Astrocyte (in vitro differentiated cells and primary cell): ENCODE data around the gene SLC12A4. TPM values are rescaled to one million over a fixed set of nuclear protein-coding genes. Genes with fewer than 3 reads are reported as not detected.
A peak's percentile ranks its signal among the peaks of the same experiment; 100 is the strongest.

Experiments used
- DNase-seq: peaks from one replicate; pipeline ENCODE4 v3.0.0-alpha.2; 2010; ENCODE audit warnings: low read depth
- FAIRE-seq: peaks from 2 replicates; lab custom pipeline; 2011; peaks lifted over from hg19 to GRCh38; lab: Jason Lieb, UNC
- H2AFZ ChIP-seq: 2 replicates; pipeline ENCODE4 v1.6.0; 2012; ENCODE audit warnings: low read depth, low read length, inconsistent platforms
- H3K27ac ChIP-seq: 2 replicates; pipeline ENCODE4 v1.5.1; 2011; ENCODE audit warnings: low read depth, low read length, inconsistent platforms
- H3K27me3 ChIP-seq: 2 replicates; pipeline ENCODE4 v1.6.0; 2011; ENCODE audit warnings: low read length, inconsistent platforms; ENCODE audit not compliant: insufficient read depth
- H3K36me3 ChIP-seq: 2 replicates; pipeline ENCODE4 v1.5.1; 2011; ENCODE audit warnings: low read length, inconsistent platforms; ENCODE audit not compliant: insufficient read depth
- H3K4me1 ChIP-seq: 2 replicates; pipeline ENCODE4 v1.5.1; 2011; ENCODE audit warnings: low read length, inconsistent platforms; ENCODE audit not compliant: insufficient read depth
- H3K4me2 ChIP-seq: 2 replicates; pipeline ENCODE4 v1.6.0; 2012; ENCODE audit warnings: low read length, inconsistent platforms
- H3K4me3 ChIP-seq: 2 replicates; pipeline ENCODE4 v1.5.1; 2011; ENCODE audit warnings: low read depth, mild to moderate bottlenecking, low read length, inconsistent platforms; ENCODE audit not compliant: insufficient read depth
- H3K79me2 ChIP-seq: 2 replicates; pipeline ENCODE4 v1.6.0; 2012; ENCODE audit warnings: mild to moderate bottlenecking, low read length, inconsistent platforms; ENCODE audit not compliant: insufficient read depth
- H3K9ac ChIP-seq: 2 replicates; pipeline ENCODE4 v1.6.0; 2012; ENCODE audit warnings: mild to moderate bottlenecking, low read length, inconsistent platforms
- H3K9me3 ChIP-seq: 2 replicates; pipeline ENCODE4 v1.5.1; 2012; ENCODE audit warnings: low read depth, mild to moderate bottlenecking, low read length, inconsistent platforms; ENCODE audit not compliant: insufficient read depth
- H4K20me1 ChIP-seq: 2 replicates; pipeline ENCODE4 v1.6.0; 2012; ENCODE audit warnings: low read length, inconsistent platforms; ENCODE audit not compliant: insufficient read depth
- H3K27ac Mint-ChIP-seq: one replicate; pipeline ENCODE4 v1.8.0; 2021; ENCODE audit warnings: mild to moderate bottlenecking, mixed read lengths; ENCODE audit not compliant: unreplicated experiment
- H3K27me3 Mint-ChIP-seq: one replicate; pipeline ENCODE4 v1.8.0; 2021; ENCODE audit warnings: low read depth, mixed read lengths; ENCODE audit not compliant: unreplicated experiment
- H3K36me3 Mint-ChIP-seq: one replicate; pipeline ENCODE4 v1.8.0; 2021; ENCODE audit warnings: low read depth, mixed read lengths; ENCODE audit not compliant: unreplicated experiment
- H3K4me1 Mint-ChIP-seq: one replicate; pipeline ENCODE4 v1.8.0; 2021; ENCODE audit warnings: low read depth, mixed read lengths; ENCODE audit not compliant: unreplicated experiment
- H3K4me3 Mint-ChIP-seq: one replicate; pipeline ENCODE4 v1.8.0; 2021; ENCODE audit warnings: mild to moderate bottlenecking, moderate library complexity, mixed read lengths; ENCODE audit not compliant: unreplicated experiment
- H3K9me3 Mint-ChIP-seq: one replicate; pipeline ENCODE4 v1.8.0; 2021; ENCODE audit warnings: mild to moderate bottlenecking, mixed read lengths; ENCODE audit not compliant: unreplicated experiment
- CTCF ChIP-seq: IDR thresholded peaks from 2 replicates; pipeline ENCODE4 v1.5.1; 2011; ENCODE audit warnings: low read depth, mild to moderate bottlenecking, inconsistent platforms, low read length, moderate library complexity; ENCODE audit not compliant: insufficient read depth
- EZH2 ChIP-seq: IDR thresholded peaks from 2 replicates; pipeline ENCODE4 v1.6.1; 2012; ENCODE audit warnings: mild to moderate bottlenecking, low read length, inconsistent platforms; ENCODE audit not compliant: insufficient read depth
- total RNA-seq: library from RNA; stranded (reverse); gene quantifications from 2 replicates; pipeline ENCODE4 v1.2.1, GENCODE V29; 2021

SLC12A4 gene
- total RNA-seq, 1 donor from 2014 or later, result 118 TPM

- DNase-seq (no peak), FAIRE-seq (no peak)
- Histone ChIP-seq H4K20me1 (peaks cover 70% of the 10 kb centered on the region), H3K9me3 (no peaks in the 10 kb centered on the region), H3K27me3 (no peaks in the 10 kb centered on the region), H3K79me2 (peaks cover 73% of the 10 kb centered on the region), H2AFZ (no peak overlapping the region), H3K4me1 (peaks cover 41% of the 10 kb centered on the region), H3K4me2 (peak overlapping the region; percentile 100), H3K4me3 (peak overlapping the region; percentile 100), H3K36me3 (peaks cover 17% of the 10 kb centered on the region), H3K27ac (peak overlapping the region; percentile 92), H3K9ac (peak overlapping the region; percentile 100)
- H3K27me3 Mint-ChIP-seq, result peaks cover 7% of the 10 kb centered on the region
- TF ChIP-seq EZH2 (no peak), CTCF (no peak)
- H3K4me3 Mint-ChIP-seq, result peak overlapping the region; percentile 99
- peaks cover 24% of the 10 kb centered on the region for H3K4me1 Mint-ChIP-seq
- no peaks in the 10 kb centered on the region for H3K9me3 Mint-ChIP-seq
- H3K27ac Mint-ChIP-seq, result peak overlapping the region; percentile 99
- H3K36me3 Mint-ChIP-seq, result peaks cover 14% of the 10 kb centered on the region
Observed at GRCh38 chr16:67965668-67966548, 2.5 kb downstream of the SLC12A4 start.

GRCh38 chr16:67964477-67965131 lies 3.8 kb downstream of the SLC12A4 start:
- no peak overlapping the region for H3K27ac ChIP-seq
- no peak overlapping the region for H3K9ac ChIP-seq
- peaks cover 28% of the 10 kb centered on the region for H3K4me1 Mint-ChIP-seq
- DNase-seq (no peak), FAIRE-seq (no peak)
- H3K36me3 Mint-ChIP-seq, result peaks cover 19% of the 10 kb centered on the region
- H3K9me3 ChIP-seq, result no peaks in the 10 kb centered on the region
- peak overlapping the region; percentile 25 for H3K4me2 ChIP-seq
- H3K4me3 ChIP-seq, result no peak overlapping the region
- H3K4me1 ChIP-seq, result peaks cover 48% of the 10 kb centered on the region
- H2AFZ ChIP-seq, result no peak overlapping the region
- H3K27me3 ChIP-seq, result no peaks in the 10 kb centered on the region
- H3K79me2 ChIP-seq, result peaks cover 86% of the 10 kb centered on the region
- peaks cover 25% of the 10 kb centered on the region for H3K36me3 ChIP-seq
- no peak for TF ChIP-seq EZH2
- no peak for TF ChIP-seq CTCF
- peak overlapping the region; percentile 23 for H3K4me3 Mint-ChIP-seq
- peak overlapping the region; percentile 43 for H3K27ac Mint-ChIP-seq
- no peaks in the 10 kb centered on the region for H3K9me3 Mint-ChIP-seq
- peaks cover 83% of the 10 kb centered on the region for H4K20me1 ChIP-seq
- H3K27me3 Mint-ChIP-seq, result peaks cover under 1% of the 10 kb centered on the region
